Measurements from ENCODE around the gene OXLD1. TPM values are rescaled to one million over a fixed set of nuclear protein-coding genes. Genes with fewer than 3 reads are reported as not detected.
A peak's percentile ranks its signal among the peaks of the same experiment; 100 is the strongest.
"Not testable (repeated sequence)": the region's sequence is repeated elsewhere in the genome, so short reads cannot be mapped to it uniquely, and the experiment has no call there.

OXLD1 gene
- total RNA-seq, 4 donors from 2014 or later = 24.5 to 40.5 (median 31.1) TPM

DNA sequence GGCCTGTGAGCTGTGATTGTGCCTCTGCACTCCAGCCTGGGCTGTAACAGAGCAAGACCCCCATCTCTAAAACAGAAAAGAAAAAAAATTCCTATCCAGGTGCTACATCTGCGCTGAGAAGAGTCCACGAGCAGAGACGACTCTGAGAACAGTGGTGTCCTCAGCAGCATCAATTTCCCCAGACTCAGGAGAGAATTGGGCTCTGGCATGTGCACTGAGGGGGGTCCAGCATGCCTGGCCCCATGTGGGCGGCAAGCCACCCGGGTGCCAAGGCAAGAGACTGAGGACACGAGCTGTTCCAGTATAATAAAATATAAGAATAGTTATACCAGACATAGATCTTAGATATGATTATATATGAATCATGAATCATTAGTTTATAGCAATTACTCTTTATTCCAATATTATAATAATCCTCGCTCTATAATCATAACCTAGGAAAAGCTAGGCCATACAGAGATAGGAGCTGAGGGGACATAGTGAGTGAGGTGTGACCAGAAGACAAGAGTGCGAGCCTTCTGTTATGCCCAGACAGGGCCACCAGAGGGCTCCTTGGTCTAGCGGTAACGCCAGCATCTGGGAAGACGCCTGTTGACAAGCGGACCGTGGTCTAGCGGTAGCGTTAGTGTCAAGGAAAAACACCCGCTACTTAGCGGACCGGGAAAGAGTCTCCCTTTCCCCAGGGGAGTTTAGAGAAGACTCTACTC is 9.3 kb upstream of the OXLD1 start:
- DNase-seq (ENCODE audit: extremely low spot score); H3K4me3 ChIP-seq; H3K27ac ChIP-seq (replicated peaks in 1 of 4); H3K4me1 ChIP-seq; H3K9me3 ChIP-seq; H3K27me3 ChIP-seq; intact Hi-C loops (cut with DNase I): not testable (repeated sequence)
- TF ChIP-seq POLR2AphosphoS5 (IDR thresholded peaks at IDR 0.05) = peak in 1 of 2 donors; percentile 6
- TF ChIP-seq, protein P1, sequence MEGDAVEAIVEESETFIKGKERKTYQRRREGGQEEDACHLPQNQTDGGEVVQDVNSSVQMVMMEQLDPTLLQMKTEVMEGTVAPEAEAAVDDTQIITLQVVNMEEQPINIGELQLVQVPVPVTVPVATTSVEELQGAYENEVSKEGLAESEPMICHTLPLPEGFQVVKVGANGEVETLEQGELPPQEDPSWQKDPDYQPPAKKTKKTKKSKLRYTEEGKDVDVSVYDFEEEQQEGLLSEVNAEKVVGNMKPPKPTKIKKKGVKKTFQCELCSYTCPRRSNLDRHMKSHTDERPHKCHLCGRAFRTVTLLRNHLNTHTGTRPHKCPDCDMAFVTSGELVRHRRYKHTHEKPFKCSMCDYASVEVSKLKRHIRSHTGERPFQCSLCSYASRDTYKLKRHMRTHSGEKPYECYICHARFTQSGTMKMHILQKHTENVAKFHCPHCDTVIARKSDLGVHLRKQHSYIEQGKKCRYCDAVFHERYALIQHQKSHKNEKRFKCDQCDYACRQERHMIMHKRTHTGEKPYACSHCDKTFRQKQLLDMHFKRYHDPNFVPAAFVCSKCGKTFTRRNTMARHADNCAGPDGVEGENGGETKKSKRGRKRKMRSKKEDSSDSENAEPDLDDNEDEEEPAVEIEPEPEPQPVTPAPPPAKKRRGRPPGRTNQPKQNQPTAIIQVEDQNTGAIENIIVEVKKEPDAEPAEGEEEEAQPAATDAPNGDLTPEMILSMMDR (IDR thresholded peaks at IDR 0.05) = peak; percentile 43 to 70 (median 69)
- WGBS = 40% methylated on average over 18 of the region's 18 CpGs
- peaks cover 27 to 48% (median 41%) of the 10 kb centered on the region in 4 donors for H3K36me3 ChIP-seq

- H3K27ac ChIP-seq (replicated peaks in 1 of 4) = no peak overlapping the region
- no peaks in the 10 kb centered on the region for H3K27me3 ChIP-seq
- TF ChIP-seq POLR2A (IDR thresholded peaks at IDR 0.05; ENCODE audit: low read depth) (no peak), EP300 (IDR thresholded peaks at IDR 0.05) (no peak), POLR2AphosphoS5 (IDR thresholded peaks at IDR 0.05) (no peak)
- TF ChIP-seq, protein P1 (IDR thresholded peaks at IDR 0.05) = no peak
- H3K4me1 ChIP-seq = peaks cover 3 to 10% (median 5%) of the 10 kb centered on the region in 4 donors
- DNase-seq (ENCODE audit: extremely low spot score) = no peak
- peaks cover 27 to 61% (median 59%) of the 10 kb centered on the region in 4 donors for H3K36me3 ChIP-seq
- H3K9me3 ChIP-seq = no peaks in the 10 kb centered on the region
- H3K4me3 ChIP-seq = no peak overlapping the region
- WGBS = 80% methylated on average over 17 of the region's 18 CpGs
- intact Hi-C loops (cut with DNase I) = no loop called here
These were observed 7.3 kb upstream of the OXLD1 start for GRCh38 chr17:81673561-81674258.

DNA sequence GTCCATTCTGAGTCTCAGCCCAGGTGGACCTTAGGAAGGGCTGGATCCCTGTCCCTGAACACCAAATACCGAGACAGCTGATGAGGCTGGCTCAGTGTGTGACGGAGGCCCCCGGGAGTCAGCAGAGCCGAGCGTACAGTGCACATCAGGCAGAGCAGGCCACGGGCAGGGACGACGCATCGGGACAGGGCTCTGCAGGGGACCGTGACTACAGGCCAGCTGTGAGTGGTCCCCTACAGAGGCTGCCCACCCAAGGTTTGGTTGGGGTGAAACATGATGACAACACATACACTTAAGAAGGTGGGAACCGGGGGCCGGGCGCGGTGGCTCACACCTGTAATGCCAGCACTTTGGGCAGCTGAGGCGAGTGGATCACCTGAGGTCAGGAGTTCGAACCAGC is 6.5 kb upstream of the OXLD1 start:
- Histone ChIP-seq H3K4me3 (no peak overlapping the region), H3K9me3 (no peaks in the 10 kb centered on the region), H3K27ac (replicated peaks in 1 of 4) (no peak overlapping the region), H3K4me1 (peaks cover 7 to 18% (median 12%) of the 10 kb centered on the region in 4 donors), H3K36me3 (peaks cover 27 to 67% (median 64%) of the 10 kb centered on the region in 4 donors), H3K27me3 (no peaks in the 10 kb centered on the region)
- TF ChIP-seq POLR2AphosphoS5 (IDR thresholded peaks at IDR 0.05) = no peak
- no peak for TF ChIP-seq POLR2A (IDR thresholded peaks at IDR 0.05; ENCODE audit: low read depth)
- TF ChIP-seq, protein P1 (IDR thresholded peaks at IDR 0.05) = no peak
- TF ChIP-seq EP300 (IDR thresholded peaks at IDR 0.05) = no peak
- no peak for DNase-seq (ENCODE audit: extremely low spot score)
- WGBS = 90% methylated on average over 6 of the region's 16 CpGs
- intact Hi-C loops (cut with DNase I) = no loop called here

DNA sequence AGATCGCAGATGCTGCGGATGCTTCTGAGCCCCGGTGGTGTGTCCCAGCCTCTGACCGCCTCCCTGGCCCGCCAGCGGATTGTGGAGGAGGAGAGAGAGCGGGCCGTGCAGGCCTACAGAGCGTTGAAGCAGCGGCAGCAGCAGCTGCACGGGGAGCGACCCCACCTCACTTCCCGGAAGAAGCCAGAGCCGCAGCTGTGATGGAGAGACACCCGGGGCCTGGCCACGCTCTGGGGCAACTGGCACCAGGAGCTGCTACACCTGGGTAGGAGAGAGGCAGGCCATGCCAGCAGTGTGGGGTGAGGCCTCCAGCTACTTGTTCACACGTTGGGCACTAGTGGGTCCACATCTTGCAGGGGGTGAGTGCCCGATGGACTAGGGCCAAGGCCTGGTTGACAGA is 6.1 kb upstream of the OXLD1 start:
- Histone ChIP-seq H3K27ac (replicated peaks in 1 of 4) (no peak overlapping the region), H3K4me3 (no peak overlapping the region), H3K27me3 (no peaks in the 10 kb centered on the region), H3K9me3 (no peaks in the 10 kb centered on the region), H3K4me1 (peaks cover 10 to 22% (median 16%) of the 10 kb centered on the region in 4 donors), H3K36me3 (peaks cover 27 to 69% (median 64%) of the 10 kb centered on the region in 4 donors)
- WGBS = 89% methylated on average over 10 of the region's 18 CpGs
- intact Hi-C loops (cut with DNase I) = no loop called here
- no peak for DNase-seq (ENCODE audit: extremely low spot score)
- TF ChIP-seq, protein P1 (IDR thresholded peaks at IDR 0.05) = no peak
- TF ChIP-seq POLR2A (IDR thresholded peaks at IDR 0.05; ENCODE audit: low read depth) (no peak), EP300 (IDR thresholded peaks at IDR 0.05) (no peak), POLR2AphosphoS5 (IDR thresholded peaks at IDR 0.05) (no peak)
